Cardiac fibroblast (primary cell): ENCODE data around the gene LIN7C.
A peak's percentile ranks its signal among the peaks of the same experiment; 100 is the strongest.

ENCODE experiments used
- DNase-seq, 2 donors: peaks; one replicate each; pipeline versions ENCODE4 v3.0.0 to v3.0.0-alpha.2; 2010; ENCODE audit warnings: low read depth in 2 of 2
- H3K4me3 ChIP-seq, 2 donors: replicated peaks in 1 of 2; 1 replicate in 1 of 2; 2 replicates in 1 of 2; pipeline ENCODE4 v1.5.1; 2011; ENCODE audit warnings: low read depth in 2 of 2, low read length in 2 of 2, mild to moderate bottlenecking in 2 of 2, moderate library complexity in 1 of 2
- TF ChIP-seq, protein P1 (sequence below): IDR thresholded peaks from one replicate; pipeline ENCODE4 v1.5.1; 2011; ENCODE audit warnings: low read depth, mild to moderate bottlenecking, low read length, inconsistent platforms

The LIN7C gene

DNA sequence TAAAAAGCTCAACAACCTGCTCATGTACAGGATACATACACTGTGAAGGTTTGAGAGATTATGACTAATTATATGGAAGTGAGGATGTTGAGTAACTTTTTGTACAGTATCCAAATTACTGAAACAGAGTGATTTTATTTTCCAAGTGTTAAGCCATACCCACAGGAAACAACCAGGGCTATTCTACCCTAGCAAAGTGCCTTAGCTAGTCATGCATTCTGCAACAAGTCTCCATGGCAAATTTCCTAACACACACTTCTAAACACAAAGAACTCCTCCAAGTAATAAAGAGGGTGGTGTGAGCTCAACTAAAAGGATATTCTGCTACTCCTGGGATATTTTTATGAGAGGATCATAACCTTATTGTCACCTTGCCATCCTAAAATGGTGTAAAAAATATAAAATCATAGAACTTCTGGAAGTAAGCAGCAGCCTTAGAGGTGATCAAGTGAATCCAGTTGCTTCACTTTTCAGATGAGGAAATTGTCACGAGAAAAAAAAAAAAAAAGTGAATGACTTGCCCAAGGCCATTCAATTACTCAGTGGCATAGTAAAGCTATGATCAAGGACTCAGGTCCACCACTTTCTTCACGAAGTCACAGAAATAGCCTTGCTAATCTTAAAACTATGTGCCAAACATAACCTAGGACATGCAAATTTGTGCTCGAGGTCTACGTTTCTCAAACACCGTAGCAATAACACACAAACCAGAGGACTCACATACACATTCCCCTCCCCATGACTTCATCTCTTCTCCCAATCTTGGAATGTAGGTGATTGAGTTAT lies 38.2 kb downstream of the LIN7C start:
- peak; percentile 92 to 96 for DNase-seq
- no peak overlapping the region for H3K4me3 ChIP-seq
- TF ChIP-seq, protein P1, sequence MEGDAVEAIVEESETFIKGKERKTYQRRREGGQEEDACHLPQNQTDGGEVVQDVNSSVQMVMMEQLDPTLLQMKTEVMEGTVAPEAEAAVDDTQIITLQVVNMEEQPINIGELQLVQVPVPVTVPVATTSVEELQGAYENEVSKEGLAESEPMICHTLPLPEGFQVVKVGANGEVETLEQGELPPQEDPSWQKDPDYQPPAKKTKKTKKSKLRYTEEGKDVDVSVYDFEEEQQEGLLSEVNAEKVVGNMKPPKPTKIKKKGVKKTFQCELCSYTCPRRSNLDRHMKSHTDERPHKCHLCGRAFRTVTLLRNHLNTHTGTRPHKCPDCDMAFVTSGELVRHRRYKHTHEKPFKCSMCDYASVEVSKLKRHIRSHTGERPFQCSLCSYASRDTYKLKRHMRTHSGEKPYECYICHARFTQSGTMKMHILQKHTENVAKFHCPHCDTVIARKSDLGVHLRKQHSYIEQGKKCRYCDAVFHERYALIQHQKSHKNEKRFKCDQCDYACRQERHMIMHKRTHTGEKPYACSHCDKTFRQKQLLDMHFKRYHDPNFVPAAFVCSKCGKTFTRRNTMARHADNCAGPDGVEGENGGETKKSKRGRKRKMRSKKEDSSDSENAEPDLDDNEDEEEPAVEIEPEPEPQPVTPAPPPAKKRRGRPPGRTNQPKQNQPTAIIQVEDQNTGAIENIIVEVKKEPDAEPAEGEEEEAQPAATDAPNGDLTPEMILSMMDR: no peak

DNA sequence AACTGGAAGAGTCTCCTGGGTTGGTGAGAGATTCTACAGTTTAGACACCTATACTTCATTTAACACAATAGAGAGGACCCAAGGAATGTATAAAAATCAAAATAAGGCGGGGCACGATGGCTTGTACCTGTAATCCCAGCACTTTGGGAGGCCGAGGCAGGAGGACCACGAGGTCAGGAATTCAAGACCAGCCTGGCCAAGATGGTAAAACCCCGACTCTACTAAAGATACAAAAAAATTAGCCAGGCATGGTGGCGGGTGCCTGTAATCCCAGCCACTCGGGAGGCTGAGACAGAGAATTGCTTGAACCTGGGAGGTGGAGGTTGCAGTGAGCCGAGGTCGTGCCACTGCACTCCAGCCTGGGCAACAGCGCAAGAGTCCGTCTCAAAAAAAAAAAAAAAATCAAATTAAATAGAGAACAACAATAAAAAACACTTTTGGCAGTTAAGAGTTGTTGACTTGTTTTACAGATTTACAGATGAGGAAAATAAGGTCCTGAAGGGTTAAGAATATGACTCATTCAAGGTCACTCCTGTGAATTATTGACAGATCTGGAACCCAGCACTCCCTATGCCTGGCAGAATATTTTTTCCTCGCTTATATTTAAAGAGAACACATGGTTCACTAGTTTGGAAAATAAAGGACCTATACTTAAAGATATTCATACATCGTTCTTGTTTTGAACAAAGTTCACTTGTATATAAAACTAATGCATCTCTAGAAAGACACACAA lies 39.2 kb downstream of the LIN7C start:
- TF ChIP-seq, protein P1: no peak
- no peak for DNase-seq
- no peak overlapping the region for H3K4me3 ChIP-seq

DNA sequence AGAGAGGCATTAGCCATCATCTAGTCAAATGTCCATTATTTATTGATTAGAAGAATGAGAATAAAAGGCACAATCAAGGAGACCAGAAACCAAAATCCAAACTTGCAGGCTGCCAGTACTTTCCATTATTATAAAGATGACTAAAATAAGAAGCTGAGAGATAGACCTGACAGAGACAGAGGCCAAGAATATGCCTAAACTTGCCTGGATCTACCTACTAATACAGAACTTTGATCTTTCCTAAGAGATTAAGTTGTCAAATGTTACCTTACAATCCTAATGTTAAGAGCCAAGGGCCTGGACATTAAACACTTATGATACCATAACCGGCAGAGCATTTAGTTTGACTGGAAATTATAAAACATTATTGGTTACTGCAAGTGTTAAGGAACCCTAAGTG lies 40.2 kb downstream of the LIN7C start:
- no peak overlapping the region for H3K4me3 ChIP-seq
- no peak for DNase-seq
- TF ChIP-seq, protein P1: no peak

DNA sequence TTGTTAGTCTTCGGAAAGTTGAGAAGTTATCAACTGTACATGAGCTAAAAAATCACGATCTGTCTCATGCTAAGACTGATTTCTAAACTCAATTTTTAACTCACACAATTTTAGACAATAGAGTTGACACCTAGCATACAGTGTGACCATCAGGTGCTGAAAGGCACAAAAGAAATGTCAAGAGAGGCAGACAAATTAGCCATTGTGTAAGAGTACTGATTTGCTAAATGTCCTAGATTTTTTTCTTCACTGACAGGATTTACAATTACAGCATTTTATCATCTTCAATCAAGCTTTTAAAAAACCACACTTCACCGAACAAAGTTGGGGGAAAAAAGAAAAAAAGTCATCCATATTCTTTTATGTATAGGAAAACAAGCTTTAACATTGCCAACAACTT lies 40.9 kb downstream of the LIN7C start:
- TF ChIP-seq, protein P1: no peak
- no peak for DNase-seq
- H3K4me3 ChIP-seq: no peak overlapping the region

DNA sequence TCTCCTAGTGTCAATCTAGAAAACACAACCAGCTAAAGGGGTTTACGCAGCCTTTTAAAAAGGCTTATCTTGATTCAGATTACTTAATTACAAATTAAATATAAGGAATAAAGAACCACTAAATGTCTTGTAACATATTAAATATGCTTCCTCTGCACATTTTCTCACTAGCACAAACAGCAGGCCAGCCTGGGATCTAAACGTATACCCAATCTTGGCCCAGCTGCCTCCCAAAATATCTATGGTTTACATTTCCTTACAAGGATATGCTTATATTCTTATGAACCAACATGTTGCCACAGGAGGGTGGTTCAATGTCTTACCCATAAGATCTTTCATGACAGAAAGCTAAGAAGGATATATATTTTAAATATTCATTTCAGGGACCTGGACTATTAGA lies 41.7 kb downstream of the LIN7C start:
- H3K4me3 ChIP-seq: no peak overlapping the region
- TF ChIP-seq, protein P1: no peak
- no peak for DNase-seq

DNA sequence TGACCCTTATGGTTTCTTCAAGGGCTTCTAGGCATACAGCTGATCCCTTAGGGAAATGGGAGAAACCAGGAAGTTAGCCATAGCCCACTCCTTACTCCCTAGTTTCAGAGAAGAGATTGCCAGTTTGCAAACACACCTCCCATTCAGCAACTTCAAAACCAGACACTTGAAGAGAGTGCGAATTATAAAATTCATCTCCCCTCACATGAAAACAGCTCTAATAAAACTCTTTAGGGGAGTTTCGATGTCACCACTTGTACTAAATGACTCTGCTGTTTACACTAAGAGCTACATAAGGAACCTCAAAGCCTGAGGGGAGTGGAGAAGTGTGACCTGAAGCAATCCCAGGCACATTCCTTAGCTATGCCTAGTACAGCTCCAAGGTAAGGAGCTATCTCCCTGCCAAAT lies 42.3 kb downstream of the LIN7C start:
- no peak overlapping the region for H3K4me3 ChIP-seq
- TF ChIP-seq, protein P1: no peak
- DNase-seq: peak; percentile 39 to 73
